ENCODE results near the gene ME3.

- TF ChIP-seq CTCF (IDR thresholded peaks at IDR 0.05), result no peak
- TF ChIP-seq POLR2A (IDR thresholded peaks at IDR 0.05), result no peak
Observed at GRCh38 chr11:86695373-86695772, 23.0 kb upstream of the ME3 start.

Measured in Peyer's patch (tissue), 4 donors.